Prostate gland (tissue), 2 donors: ENCODE measurements around the gene SIGLEC5. TPM values are rescaled to one million over a fixed set of nuclear protein-coding genes. Genes with fewer than 3 reads are reported as not detected.

Source experiments
- DNase-seq: peaks from one replicate; pipeline ENCODE4 v3.0.0-alpha.2; 2019; ENCODE audit warnings: low spot score
- H3K27ac ChIP-seq, 2 donors: fragments of 200-600 bp; sonication (generic); 2 replicates each; pipeline ENCODE4 v1.5.1; 2017 to 2019
- H3K27me3 ChIP-seq: fragments of 200-600 bp; sonication (generic); replicated peaks from 2 replicates; pipeline ENCODE4 v1.5.1; 2019; ENCODE audit not compliant: insufficient read depth
- H3K36me3 ChIP-seq, 2 donors: fragments of 200-600 bp; sonication (generic); 1 replicate in 1 of 2; 2 replicates in 1 of 2; pipeline versions ENCODE4 v1.5.1 to v1.8.1; 2017 to 2019
- H3K4me1 ChIP-seq: fragments of 200-600 bp; sonication (generic); replicated peaks from 2 replicates; pipeline ENCODE4 v1.5.1; 2019
- H3K4me3 ChIP-seq, 2 donors: fragments of 200-600 bp; sonication (generic); 2 replicates each; pipeline ENCODE4 v1.5.1; 2017 to 2019
- H3K9me3 ChIP-seq: fragments of 200-600 bp; sonication (generic); 2 replicates; pipeline ENCODE4 v1.5.1; 2017
- CTCF ChIP-seq, 4 experiments: fragments of 200-600 bp in 2 of 4; fragments of 450-650 bp in 2 of 4; sonication (generic) in 2 of 4; IDR thresholded peaks; 1 replicate in 3 of 4; 2 replicates in 1 of 4; pipeline ENCODE4 v1.5.1; 2016 to 2019; ENCODE audit warnings: antibody characterized with exemption in 4 of 4, mild to moderate bottlenecking in 2 of 4, moderate library complexity in 2 of 4
- POLR2A ChIP-seq: fragments of 450-650 bp; IDR thresholded peaks from one replicate; pipeline ENCODE4 v1.6.1; 2016; ENCODE audit warnings: antibody characterized with exemption, mild to moderate bottlenecking
- POLR2AphosphoS5 ChIP-seq: sonication (generic); formaldehyde crosslinking; IDR thresholded peaks from one replicate; pipeline ENCODE4 v1.6.1; 2017; ENCODE audit warnings: antibody characterized with exemption
- WGBS: methylation state at CpG from one replicate; pipeline ENCODE4 v1.1.5; 2018; 5-methylcytosine and 5-hydroxymethylcytosine counted together
- intact Hi-C: fragments of 100-400 bp; cut with DNase I; formaldehyde crosslinking; loops from one replicate; pipeline ENCODE4 v1.14.2; 2022
- total RNA-seq, 2 donors: library from RNA; depleted of rRNA; stranded (reverse); fragments of >200 nt; gene quantifications; one replicate each; pipeline ENCODE4 v1.1.0, GENCODE V29; 2016

Gene SIGLEC5
- total RNA-seq, 2 donors from 2014 or later: not detected

GRCh38 chr19:51664131-51664530 is 33.9 kb upstream of the SIGLEC5 start:
- DNase-seq: no peak
- no peak overlapping the region for H3K27ac ChIP-seq

GRCh38 chr19:51663650-51664049 is 33.4 kb upstream of the SIGLEC5 start:
- H3K36me3 ChIP-seq: no peaks in the 10 kb centered on the region
- TF ChIP-seq CTCF (IDR thresholded peaks at IDR 0.05): no peak
- TF ChIP-seq POLR2A: no peak
- no peak for TF ChIP-seq POLR2AphosphoS5
- intact Hi-C loops: loop anchor here (10.0 kb wide), 1 partner anchor 111 kb away; no protein-coding TSS in a partner anchor
- no peak for DNase-seq
- no peaks in the 10 kb centered on the region for H3K9me3 ChIP-seq
- H3K27ac ChIP-seq: no peak overlapping the region
- no peaks in the 10 kb centered on the region for H3K4me1 ChIP-seq
- WGBS: 52% methylated on average over 3 of the region's 3 CpGs
- no peaks in the 10 kb centered on the region for H3K27me3 ChIP-seq
- H3K4me3 ChIP-seq: no peak overlapping the region

More at GRCh38 chr19:51664131-51664530, 33.9 kb upstream of the SIGLEC5 start:
- Histone ChIP-seq H3K36me3 (no peaks in the 10 kb centered on the region), H3K4me3 (no peak overlapping the region), H3K4me1 (no peaks in the 10 kb centered on the region), H3K27me3 (no peaks in the 10 kb centered on the region), H3K9me3 (no peaks in the 10 kb centered on the region)
- no peak for TF ChIP-seq POLR2A
- no peak for TF ChIP-seq POLR2AphosphoS5
- WGBS: 27% methylated on average over 1 of the region's 1 CpG
- intact Hi-C loops: loop anchor here (10.0 kb wide), 1 partner anchor 111 kb away; no protein-coding TSS in a partner anchor

GRCh38 chr19:51660975-51661600 is 30.9 kb upstream of the SIGLEC5 start:
- WGBS: 10% methylated on average over 10 of the region's 10 CpGs
- no peaks in the 10 kb centered on the region for H3K27me3 ChIP-seq
- H3K4me1 ChIP-seq: no peaks in the 10 kb centered on the region
- DNase-seq: peak; percentile 47
- no peaks in the 10 kb centered on the region for H3K36me3 ChIP-seq
- H3K4me3 ChIP-seq: no peak overlapping the region
- no peak overlapping the region for H3K27ac ChIP-seq
- no peaks in the 10 kb centered on the region for H3K9me3 ChIP-seq
- intact Hi-C loops: loop anchor here (10.0 kb wide), 1 partner anchor 114 kb away; no protein-coding TSS in a partner anchor
- TF ChIP-seq POLR2AphosphoS5 (no peak), CTCF (IDR thresholded peaks at IDR 0.05) (peak in 3 of 4 experiments; percentile 46 to 50 (median 48))

GRCh38 chr19:51654783-51655182 is 24.6 kb upstream of the SIGLEC5 start:
- Histone ChIP-seq H3K27me3 (no peaks in the 10 kb centered on the region), H3K36me3 (no peaks in the 10 kb centered on the region), H3K9me3 (no peaks in the 10 kb centered on the region), H3K4me1 (no peaks in the 10 kb centered on the region), H3K27ac (no peak overlapping the region), H3K4me3 (no peak overlapping the region)
- no peak for TF ChIP-seq CTCF (IDR thresholded peaks at IDR 0.05)
- no peak for TF ChIP-seq POLR2AphosphoS5
- TF ChIP-seq POLR2A: no peak
- intact Hi-C loops: loop anchor here (5.0 kb wide), 2 partner anchors 182 to 317 kb away; no protein-coding TSS in a partner anchor
- DNase-seq: no peak
- WGBS: 64% methylated on average over 4 of the region's 4 CpGs

GRCh38 chr19:51653162-51653561 is 23.0 kb upstream of the SIGLEC5 start:
- no peak for DNase-seq
- no peak for TF ChIP-seq POLR2A
- H3K27me3 ChIP-seq: no peaks in the 10 kb centered on the region
- H3K4me1 ChIP-seq: no peaks in the 10 kb centered on the region
- 41% methylated on average over 2 of the region's 2 CpGs for WGBS
- H3K36me3 ChIP-seq: no peaks in the 10 kb centered on the region
- intact Hi-C loops: no loop called here
- H3K27ac ChIP-seq: no peak overlapping the region
- H3K4me3 ChIP-seq: no peak overlapping the region
- no peaks in the 10 kb centered on the region for H3K9me3 ChIP-seq

GRCh38 chr19:51652266-51652665 is 22.1 kb upstream of the SIGLEC5 start:
- Histone ChIP-seq H3K27ac (no peak overlapping the region), H3K36me3 (no peaks in the 10 kb centered on the region), H3K27me3 (peaks cover under 1% of the 10 kb centered on the region), H3K9me3 (no peaks in the 10 kb centered on the region), H3K4me3 (no peak overlapping the region), H3K4me1 (no peaks in the 10 kb centered on the region)
- intact Hi-C loops: no loop called here
- no peak for TF ChIP-seq POLR2AphosphoS5
- TF ChIP-seq POLR2A: no peak
- no peak for TF ChIP-seq CTCF (IDR thresholded peaks at IDR 0.05)
- 77% methylated on average over 4 of the region's 4 CpGs for WGBS
- DNase-seq: no peak
